GM12878 (cell line): ENCODE measurements around the gene MMP13. TPM values are rescaled to one million over a fixed set of nuclear protein-coding genes. Genes with fewer than 3 reads are reported as not detected.

Source experiments
- ATAC-seq: fragments of 200-7000 bp; cut with Tn5 transposase; 3 replicates; pipeline ENCODE4 v1.9.1; 2020; ENCODE audit warnings: mild to moderate bottlenecking, moderate library complexity
- BruUV-seq: library from RNA; stranded (reverse); fragments of 400-500 nt; replicated peaks from 2 replicates; lab custom pipeline; 2021; lab: Mats Ljungman, UMichigan
- CTCF ChIA-PET: fragments of 300-600 bp; sonication (Branson Sonifier 250); formaldehyde crosslinking; extraction: SDS; loops from one replicate; lab custom pipeline; 2021; ENCODE audit warnings: inconsistent platforms; lab: Yijun Ruan, JAX
- POLR2A ChIA-PET: fragments of 350-600 bp; formaldehyde crosslinking; extraction: SDS; loops from one replicate; lab custom pipeline; 2021; ENCODE audit warnings: inconsistent platforms; lab: Charles Lee
- RAD21 ChIA-PET: fragments of 300-600 bp; sonication (Branson Sonifier 250); formaldehyde crosslinking; loops from one replicate; lab custom pipeline; 2023; ENCODE audit warnings: antibody characterized with exemption; ENCODE audit not compliant: unreplicated experiment; lab: Charles Lee
- SMC1A ChIA-PET: fragments of 300-600 bp; sonication (Branson Sonifier 250); formaldehyde crosslinking; loops from one replicate; lab custom pipeline; 2023; ENCODE audit not compliant: unreplicated experiment, uncharacterized antibody; lab: Charles Lee
- DNase-seq: peaks from one replicate; pipeline ENCODE4 v3.0.0-alpha.2; 2011; ENCODE audit warnings: low read depth, low spot score
- FAIRE-seq: peaks from 3 replicates; lab custom pipeline; 2011; peaks lifted over from hg19 to GRCh38; lab: Jason Lieb, UNC
- H2AFZ ChIP-seq: 2 replicates; pipeline ENCODE4 v1.6.0; 2011; ENCODE audit warnings: low read depth, low read length, control low read depth; ENCODE audit not compliant: control insufficient read depth
- H3K27ac ChIP-seq: 2 replicates; pipeline ENCODE4 v1.5.1; 2011; ENCODE audit warnings: control low read depth; ENCODE audit not compliant: control insufficient read depth, insufficient read depth
- H3K27me3 ChIP-seq, 2 experiments: replicated peaks in 1 of 2; 2 replicates each; pipeline versions ENCODE4 v1.6.0 to v1.6.1; 2011; ENCODE audit warnings: low read length in 1 of 2; ENCODE audit not compliant: control insufficient read depth in 2 of 2, insufficient read depth in 2 of 2
- H3K36me3 ChIP-seq, 2 experiments: 2 replicates each; pipeline ENCODE4 v1.5.1; 2011; ENCODE audit warnings: low read length in 1 of 2; ENCODE audit not compliant: control insufficient read depth in 2 of 2, insufficient read depth in 2 of 2
- H3K4me1 ChIP-seq: 2 replicates; pipeline ENCODE4 v1.6.1; 2011; ENCODE audit warnings: mild to moderate bottlenecking, low read length, moderate library complexity, mixed read lengths; ENCODE audit not compliant: control insufficient read depth, insufficient read depth
- H3K4me2 ChIP-seq: 2 replicates; pipeline ENCODE4 v1.6.0; 2011; ENCODE audit warnings: control low read depth; ENCODE audit not compliant: control insufficient read depth, insufficient read depth
- H3K4me3 ChIP-seq: fragments of 200-600 bp; sonication (generic); 2 replicates; pipeline ENCODE4 v1.5.1; 2016
- H3K79me2 ChIP-seq: 2 replicates; pipeline ENCODE4 v1.6.0; 2011; ENCODE audit warnings: low read length; ENCODE audit not compliant: control insufficient read depth, insufficient read depth
- H3K9ac ChIP-seq: 2 replicates; pipeline ENCODE4 v1.8.0; 2011; ENCODE audit warnings: low read length, control low read depth, mixed read lengths; ENCODE audit not compliant: control insufficient read depth, insufficient read depth
- H3K9me3 ChIP-seq: replicated peaks from 3 replicates; pipeline ENCODE4 v1.5.1; 2011; ENCODE audit warnings: mild to moderate bottlenecking, low read length; ENCODE audit not compliant: control insufficient read depth, insufficient read depth
- H4K20me1 ChIP-seq: 2 replicates; pipeline ENCODE4 v1.6.0; 2011; ENCODE audit not compliant: control insufficient read depth, insufficient read depth
- IKZF1 ChIP-seq: fragments of 450-650 bp; conservative IDR thresholded peaks from 2 replicates; pipeline ENCODE4 v1.6.1; 2017; ENCODE audit warnings: antibody characterized with exemption, mild to moderate bottlenecking
- IKZF2 ChIP-seq, 2 experiments: fragments of 450-650 bp; IDR thresholded peaks; 2 replicates each; pipeline ENCODE4 v1.6.1; 2017; ENCODE audit warnings: mild to moderate bottlenecking in 2 of 2, moderate library complexity in 2 of 2
- KDM1A ChIP-seq: fragments of 200-600 bp; sonication (generic); IDR thresholded peaks from 2 replicates; pipeline ENCODE4 v1.6.1; 2016; ENCODE audit warnings: borderline replicate concordance
- MXI1 ChIP-seq: fragments of 150-350 bp; IDR thresholded peaks from 2 replicates; pipeline ENCODE4 v1.6.1; 2011; ENCODE audit warnings: low read depth, mild to moderate bottlenecking, inconsistent platforms, low read length, improper control_type of control experiment
- NR2F1 ChIP-seq: fragments of 450-650 bp; conservative IDR thresholded peaks from 2 replicates; pipeline ENCODE4 v1.6.1; 2017; ENCODE audit warnings: mild to moderate bottlenecking
- SPI1 ChIP-seq: IDR thresholded peaks from 2 replicates; pipeline ENCODE4 v1.6.1; 2011; ENCODE audit warnings: low read depth, mild to moderate bottlenecking, low read length, moderate library complexity, borderline replicate concordance; ENCODE audit not compliant: insufficient read depth
- ZBTB33 ChIP-seq: fragments of 450-650 bp; IDR thresholded peaks from 2 replicates; pipeline ENCODE4 v1.6.1; 2017; ENCODE audit warnings: mild to moderate bottlenecking
- ZNF24 ChIP-seq: fragments of 450-650 bp; IDR thresholded peaks from 2 replicates; pipeline ENCODE4 v1.6.1; 2017; ENCODE audit warnings: antibody characterized with exemption, mild to moderate bottlenecking
- ZNF687 ChIP-seq: fragments of 450-650 bp; IDR thresholded peaks from 2 replicates; pipeline ENCODE4 v1.6.1; 2017; ENCODE audit warnings: mild to moderate bottlenecking, moderate library complexity
- WGBS: methylation state at CpG from one replicate; pipeline ENCODE4 v1.1.6; 2016; ENCODE audit warnings: low lambda C conversion rate; ENCODE audit not compliant: insufficient replicate concordance, insufficient coverage; ENCODE audit errors: missing lambda C conversion rate; 5-methylcytosine and 5-hydroxymethylcytosine counted together
- in situ Hi-C: fragments of 300-500 bp; cut with MboI; formaldehyde crosslinking; loops from 9 replicates; pipeline ENCODE4 v1.14.3; 2018; ENCODE audit warnings: mixed read lengths
- intact Hi-C: fragments of 100-400 bp; cut with micrococcal nuclease; formaldehyde crosslinking; loops from one replicate; pipeline ENCODE4 v1.14.2; 2022; ENCODE audit not compliant: unreplicated experiment
- polyA plus RNA-seq, 11 experiments: library from polyadenylated mRNA; depleted of rRNA in 4 of 11; unstranded in 6 of 11; stranded (reverse) in 5 of 11; fragments of >200 nt; fragmentation: Nextera tagmentation in 4 of 11; fragmentation: Illumina TruSeq in 1 of 11; extraction: Ambion mirVana in 4 of 11; extraction: Trizol in 1 of 11; gene quantifications; 1 replicate in 1 of 11; 2 replicates in 10 of 11; pipeline versions ENCODE4 v1.2.1 to v1.2.3, GENCODE V29; 2011 to 2016; ENCODE audit warnings: inconsistent platforms in 2 of 11, missing spikeins in 2 of 11, low read depth in 1 of 11
- total RNA-seq, 4 experiments: library from RNA; depleted of rRNA in 3 of 4; stranded (reverse); fragments of >200 nt in 3 of 4; fragmentation: Illumina TruSeq in 1 of 4; extraction: Trizol in 1 of 4; gene quantifications; 2 replicates each; pipeline versions ENCODE4 v1.2.1 to v1.2.3, GENCODE V29; 2013 to 2021
- TF ChIP-seq, protein P1 (sequence below): IDR thresholded peaks from 2 replicates; pipeline ENCODE4 v1.6.1; 2011; ENCODE audit warnings: mild to moderate bottlenecking, low read depth, low read length, moderate library complexity; ENCODE audit not compliant: insufficient replicate concordance
- TF ChIP-seq, protein P2 (sequence below): fragments of 450-650 bp; IDR thresholded peaks from 2 replicates; pipeline ENCODE4 v1.6.1; 2017; ENCODE audit warnings: low read depth, mild to moderate bottlenecking, moderate library complexity
- TF ChIP-seq, protein P3 (sequence below): fragments of 150-350 bp; IDR thresholded peaks from 2 replicates; pipeline ENCODE4 v1.6.1; 2014; ENCODE audit warnings: mild to moderate bottlenecking, low read depth, low read length

The MMP13 gene
- total and polyA plus RNA-seq, 10 of the 15 experiments (the other 5 are each of a cell fraction or from before 2014, with no cell fraction given): 0.05 TPM; not detected in 9

GRCh38 chr11:102924851-102925380 is 30.6 kb downstream of the MMP13 start:
- H4K20me1 ChIP-seq: no peaks in the 10 kb centered on the region
- no peaks in the 10 kb centered on the region for H3K9me3 ChIP-seq
- H3K4me3 ChIP-seq: no peak overlapping the region
- no peak for ATAC-seq
- RAD21 ChIA-PET: interaction anchor here (1.2 to 2.1 kb wide), 3 partner anchors 9 to 11 kb away, joined by 3 to 10 read pairs (median 5); no protein-coding TSS in a partner anchor
- BruUV-seq: no TSS peak
- SMC1A ChIA-PET: interaction anchor here (0.7 to 4.3 kb wide), 6 partner anchors 10 to 127 kb away, joined by 3 to 29 read pairs (median 6); no protein-coding TSS in a partner anchor
- no peaks in the 10 kb centered on the region for H3K36me3 ChIP-seq
- no peak for FAIRE-seq
- H3K79me2 ChIP-seq: no peaks in the 10 kb centered on the region
- POLR2A ChIA-PET: interaction anchor here (1.1 to 2.3 kb wide), 3 partner anchors 10 to 111 kb away, joined by 3 to 10 read pairs (median 8); no protein-coding TSS in a partner anchor
- H2AFZ ChIP-seq: no peak overlapping the region
- H3K4me1 ChIP-seq: no peaks in the 10 kb centered on the region; the same call in none of the 2 replicates
- in situ Hi-C loops: no loop called here
- no peak overlapping the region for H3K27ac ChIP-seq
- intact Hi-C loops: no loop called here
- H3K27me3 ChIP-seq: peaks cover 0 to 6% of the 10 kb centered on the region in 2 experiments; a peak in 2 of 4 replicates
- 24% methylated on average over 6 of the region's 6 CpGs for WGBS
- H3K9ac ChIP-seq: no peak overlapping the region
- CTCF ChIA-PET: interaction anchor here (0.7 to 3.5 kb wide), 9 partner anchors 10 to 327 kb away, joined by 3 to 38 read pairs (median 5); no protein-coding TSS in a partner anchor
- no peak overlapping the region for H3K4me2 ChIP-seq
- DNase-seq: no peak
- TF ChIP-seq IKZF1 (peak; percentile 38; the same call in 1 of the 2 replicates), MXI1 (no peak), ZNF687 (0 out of 2 replicates have a peak, but pooled peaks have one; percentile 19), ZBTB33 (no peak), NR2F1 (no peak), IKZF2 (IDR thresholded peaks at IDR 0.05) (0 out of 4 replicates have a peak, but pooled peaks of 1 of the 2 experiments have one; percentile 8), KDM1A (no peak), SPI1 (peak; percentile 79; the same call in 1 of the 2 replicates), ZNF24 (no peak)
- TF ChIP-seq, protein P1, sequence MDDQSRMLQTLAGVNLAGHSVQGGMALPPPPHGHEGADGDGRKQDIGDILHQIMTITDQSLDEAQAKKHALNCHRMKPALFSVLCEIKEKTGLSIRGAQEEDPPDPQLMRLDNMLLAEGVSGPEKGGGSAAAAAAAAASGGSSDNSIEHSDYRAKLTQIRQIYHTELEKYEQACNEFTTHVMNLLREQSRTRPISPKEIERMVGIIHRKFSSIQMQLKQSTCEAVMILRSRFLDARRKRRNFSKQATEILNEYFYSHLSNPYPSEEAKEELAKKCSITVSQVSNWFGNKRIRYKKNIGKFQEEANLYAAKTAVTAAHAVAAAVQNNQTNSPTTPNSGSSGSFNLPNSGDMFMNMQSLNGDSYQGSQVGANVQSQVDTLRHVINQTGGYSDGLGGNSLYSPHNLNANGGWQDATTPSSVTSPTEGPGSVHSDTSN: no peak
- TF ChIP-seq, protein P2, sequence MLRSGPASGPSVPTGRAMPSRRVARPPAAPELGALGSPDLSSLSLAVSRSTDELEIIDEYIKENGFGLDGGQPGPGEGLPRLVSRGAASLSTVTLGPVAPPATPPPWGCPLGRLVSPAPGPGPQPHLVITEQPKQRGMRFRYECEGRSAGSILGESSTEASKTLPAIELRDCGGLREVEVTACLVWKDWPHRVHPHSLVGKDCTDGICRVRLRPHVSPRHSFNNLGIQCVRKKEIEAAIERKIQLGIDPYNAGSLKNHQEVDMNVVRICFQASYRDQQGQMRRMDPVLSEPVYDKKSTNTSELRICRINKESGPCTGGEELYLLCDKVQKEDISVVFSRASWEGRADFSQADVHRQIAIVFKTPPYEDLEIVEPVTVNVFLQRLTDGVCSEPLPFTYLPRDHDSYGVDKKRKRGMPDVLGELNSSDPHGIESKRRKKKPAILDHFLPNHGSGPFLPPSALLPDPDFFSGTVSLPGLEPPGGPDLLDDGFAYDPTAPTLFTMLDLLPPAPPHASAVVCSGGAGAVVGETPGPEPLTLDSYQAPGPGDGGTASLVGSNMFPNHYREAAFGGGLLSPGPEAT: peak; percentile 24; the same call in 1 of the 2 replicates
- TF ChIP-seq, protein P3, sequence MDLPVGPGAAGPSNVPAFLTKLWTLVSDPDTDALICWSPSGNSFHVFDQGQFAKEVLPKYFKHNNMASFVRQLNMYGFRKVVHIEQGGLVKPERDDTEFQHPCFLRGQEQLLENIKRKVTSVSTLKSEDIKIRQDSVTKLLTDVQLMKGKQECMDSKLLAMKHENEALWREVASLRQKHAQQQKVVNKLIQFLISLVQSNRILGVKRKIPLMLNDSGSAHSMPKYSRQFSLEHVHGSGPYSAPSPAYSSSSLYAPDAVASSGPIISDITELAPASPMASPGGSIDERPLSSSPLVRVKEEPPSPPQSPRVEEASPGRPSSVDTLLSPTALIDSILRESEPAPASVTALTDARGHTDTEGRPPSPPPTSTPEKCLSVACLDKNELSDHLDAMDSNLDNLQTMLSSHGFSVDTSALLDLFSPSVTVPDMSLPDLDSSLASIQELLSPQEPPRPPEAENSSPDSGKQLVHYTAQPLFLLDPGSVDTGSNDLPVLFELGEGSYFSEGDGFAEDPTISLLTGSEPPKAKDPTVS: no peak
